Measurements from ENCODE around the gene SUPV3L1.
A peak's percentile ranks its signal among the peaks of the same experiment; 100 is the strongest.

The SUPV3L1 gene

GRCh38 chr10:69179089-69179742, 818 bp upstream of the SUPV3L1 start:
- H4K20me1 ChIP-seq (ENCODE audit: insufficient read depth, low read length), result no peaks in the 10 kb centered on the region
- no peak overlapping the region for H2AFZ ChIP-seq (ENCODE audit: low read length)
- H3K36me3 ChIP-seq (ENCODE audit: insufficient read depth, low read length), result peaks cover 8% of the 10 kb centered on the region; the same call in 1 of the 2 replicates
- peaks cover 20% of the 10 kb centered on the region for H3K4me1 ChIP-seq (ENCODE audit: insufficient read depth, low read length, severe bottlenecking)
- H3K4me3 ChIP-seq (ENCODE audit: low read depth, low read length, poor library complexity, severe bottlenecking), result peak overlapping the region; percentile 94
- TF ChIP-seq CTCF (IDR thresholded peaks at IDR 0.05; ENCODE audit: low read length) (no peak), EZH2 (IDR thresholded peaks at IDR 0.05; ENCODE audit: borderline replicate concordance, low read length) (no peak)
- no peaks in the 10 kb centered on the region for H3K9me2 ChIP-seq (ENCODE audit: low read depth, low read length)
- H3K9me3 ChIP-seq (ENCODE audit: low read length), result no peaks in the 10 kb centered on the region
- H3K9ac ChIP-seq (ENCODE audit: low read length), result peak overlapping the region; percentile 92
- H3F3A ChIP-seq (ENCODE audit: insufficient read depth, low read length), result no peaks in the 10 kb centered on the region; the same call in 1 of the 2 replicates
- peak overlapping the region; percentile 84 for H3K27ac ChIP-seq (ENCODE audit: low read depth, low read length, poor library complexity, severe bottlenecking)
- H3K4me2 ChIP-seq (ENCODE audit: low read length), result peak overlapping the region; percentile 82
- no peaks in the 10 kb centered on the region for H3K27me3 ChIP-seq (ENCODE audit: insufficient read depth, low read length)
- peaks cover 39% of the 10 kb centered on the region for H3K79me2 ChIP-seq (ENCODE audit: insufficient read depth, low read length)

- H3K79me2 ChIP-seq (ENCODE audit: insufficient read depth, low read length), result peaks cover 43% of the 10 kb centered on the region
- H2AFZ ChIP-seq (ENCODE audit: low read length), result no peak overlapping the region
- TF ChIP-seq EZH2 (IDR thresholded peaks at IDR 0.05; ENCODE audit: borderline replicate concordance, low read length) (no peak), CTCF (IDR thresholded peaks at IDR 0.05; ENCODE audit: low read length) (no peak)
- peaks cover 20% of the 10 kb centered on the region for H3K4me1 ChIP-seq (ENCODE audit: insufficient read depth, low read length, severe bottlenecking)
- H3K4me3 ChIP-seq (ENCODE audit: low read depth, low read length, poor library complexity, severe bottlenecking), result peak overlapping the region; percentile 94
- no peaks in the 10 kb centered on the region; the same call in 1 of the 2 replicates for H3F3A ChIP-seq (ENCODE audit: insufficient read depth, low read length)
- no peaks in the 10 kb centered on the region for H3K9me2 ChIP-seq (ENCODE audit: low read depth, low read length)
- no peaks in the 10 kb centered on the region for H4K20me1 ChIP-seq (ENCODE audit: insufficient read depth, low read length)
- H3K9ac ChIP-seq (ENCODE audit: low read length), result peak overlapping the region; percentile 92
- no peaks in the 10 kb centered on the region for H3K9me3 ChIP-seq (ENCODE audit: low read length)
- H3K4me2 ChIP-seq (ENCODE audit: low read length), result peak overlapping the region; percentile 82
- peaks cover 13% of the 10 kb centered on the region; the same call in 1 of the 2 replicates for H3K36me3 ChIP-seq (ENCODE audit: insufficient read depth, low read length)
- peak overlapping the region; percentile 84 for H3K27ac ChIP-seq (ENCODE audit: low read depth, low read length, poor library complexity, severe bottlenecking)
- H3K27me3 ChIP-seq (ENCODE audit: insufficient read depth, low read length), result no peaks in the 10 kb centered on the region
These were observed 631 bp downstream of the SUPV3L1 start for GRCh38 chr10:69180525-69181204.

GRCh38 chr10:69181433-69181832, 1.4 kb downstream of the SUPV3L1 start:
- Histone ChIP-seq H4K20me1 (ENCODE audit: insufficient read depth, low read length) (no peaks in the 10 kb centered on the region), H3K9ac (ENCODE audit: low read length) (peak overlapping the region; percentile 92), H3K4me2 (ENCODE audit: low read length) (peak overlapping the region; percentile 82), H3K9me3 (ENCODE audit: low read length) (no peaks in the 10 kb centered on the region), H3K4me3 (ENCODE audit: low read depth, low read length, poor library complexity, severe bottlenecking) (peak overlapping the region; percentile 94), H3K9me2 (ENCODE audit: low read depth, low read length) (no peaks in the 10 kb centered on the region), H3K27me3 (ENCODE audit: insufficient read depth, low read length) (no peaks in the 10 kb centered on the region), H3K4me1 (ENCODE audit: insufficient read depth, low read length, severe bottlenecking) (peaks cover 20% of the 10 kb centered on the region), H3K27ac (ENCODE audit: low read depth, low read length, poor library complexity, severe bottlenecking) (no peak overlapping the region), H3K79me2 (ENCODE audit: insufficient read depth, low read length) (peaks cover 43% of the 10 kb centered on the region), H2AFZ (ENCODE audit: low read length) (no peak overlapping the region), H3K36me3 (ENCODE audit: insufficient read depth, low read length) (peaks cover 16% of the 10 kb centered on the region; the same call in 1 of the 2 replicates), H3F3A (ENCODE audit: insufficient read depth, low read length) (no peaks in the 10 kb centered on the region; the same call in 1 of the 2 replicates)
- TF ChIP-seq EZH2 (IDR thresholded peaks at IDR 0.05; ENCODE audit: borderline replicate concordance, low read length) (no peak), CTCF (IDR thresholded peaks at IDR 0.05; ENCODE audit: low read length) (no peak)
